ENCODE results near the gene AHRR. TPM values are rescaled to one million over a fixed set of nuclear protein-coding genes. Genes with fewer than 3 reads are reported as not detected.

Gene AHRR
- total and polyA plus RNA-seq, 3 donors from 2014 or later = 36.9 to 68.5 (median 43.4) TPM

- TF ChIP-seq CTCF (IDR thresholded peaks at IDR 0.05) = no peak
- TF ChIP-seq POLR2A (IDR thresholded peaks at IDR 0.05) = no peak
- Histone ChIP-seq H3K4me1 (no peaks in the 10 kb centered on the region), H3K9me3 (no peaks in the 10 kb centered on the region), H3K27ac (no peak overlapping the region), H3K27me3 (no peaks in the 10 kb centered on the region), H3K4me3 (no peak overlapping the region), H3K36me3 (ENCODE audit: low read depth, missing control alignments) (no peaks in the 10 kb centered on the region)
- intact Hi-C loops (cut with DNase I; ENCODE audit: low total_unique reads) = no loop called here
- 41 to 43% methylated on average over 22 of the region's 22 CpGs for WGBS, 2 donors
- peak; percentile 58 for DNase-seq
Observed at GRCh38 chr5:345404-346195, 24.1 kb downstream of the AHRR start.

- Histone ChIP-seq H3K4me3 (no peak overlapping the region), H3K27me3 (no peaks in the 10 kb centered on the region), H3K9me3 (no peaks in the 10 kb centered on the region), H3K36me3 (ENCODE audit: low read depth, missing control alignments) (no peaks in the 10 kb centered on the region), H3K4me1 (no peaks in the 10 kb centered on the region), H3K27ac (no peak overlapping the region)
- WGBS, 2 donors = 47 to 49% methylated on average over 17 to 24 of the region's 24 CpGs
- intact Hi-C loops (cut with DNase I; ENCODE audit: low total_unique reads) = no loop called here
- peak; percentile 12 for DNase-seq
- TF ChIP-seq CTCF (IDR thresholded peaks at IDR 0.05) = no peak
- TF ChIP-seq POLR2A (IDR thresholded peaks at IDR 0.05) = no peak
Observed at GRCh38 chr5:346229-346935, 24.9 kb downstream of the AHRR start.

- Histone ChIP-seq H3K27me3 (no peaks in the 10 kb centered on the region), H3K36me3 (ENCODE audit: low read depth, missing control alignments) (no peaks in the 10 kb centered on the region), H3K9me3 (no peaks in the 10 kb centered on the region), H3K4me1 (no peaks in the 10 kb centered on the region), H3K4me3 (no peak overlapping the region), H3K27ac (no peak overlapping the region)
- 87 to 94% methylated on average over 6 to 10 of the region's 10 CpGs for WGBS, 2 donors
- peak; percentile 7 for DNase-seq
- intact Hi-C loops (cut with DNase I; ENCODE audit: low total_unique reads) = no loop called here
- TF ChIP-seq POLR2A (IDR thresholded peaks at IDR 0.05) = no peak
- TF ChIP-seq CTCF (IDR thresholded peaks at IDR 0.05) = no peak
Observed at GRCh38 chr5:347712-348284, 26.3 kb downstream of the AHRR start.

GRCh38 chr5:348726-349125, 27.2 kb downstream of the AHRR start:
- 86 to 87% methylated on average over 5 of the region's 5 CpGs for WGBS, 2 donors

More at GRCh38 chr5:348726-349125, 27.2 kb downstream of the AHRR start:
- no peak for DNase-seq
- intact Hi-C loops (cut with DNase I; ENCODE audit: low total_unique reads) = no loop called here
- H3K27me3 ChIP-seq = no peaks in the 10 kb centered on the region
- TF ChIP-seq CTCF (IDR thresholded peaks at IDR 0.05) (no peak), POLR2A (IDR thresholded peaks at IDR 0.05) (no peak)
- no peaks in the 10 kb centered on the region for H3K36me3 ChIP-seq (ENCODE audit: low read depth, missing control alignments)
- no peaks in the 10 kb centered on the region for H3K9me3 ChIP-seq
- H3K4me3 ChIP-seq = no peak overlapping the region
- H3K4me1 ChIP-seq = no peaks in the 10 kb centered on the region
- no peak overlapping the region for H3K27ac ChIP-seq
